Upper lobe of right lung (tissue), 1 donor: ENCODE measurements around the gene PHACTR3. TPM values are rescaled to one million over a fixed set of nuclear protein-coding genes. Genes with fewer than 3 reads are reported as not detected.

Source experiments
- ATAC-seq: fragments of 200-7000 bp; cut with Tn5 transposase; one replicate; pipeline ENCODE4 v1.9.1; 2020; ENCODE audit warnings: mild to moderate bottlenecking, moderate library complexity
- DNase-seq: peaks from one replicate; pipeline ENCODE4 v3.0.0-alpha.2; 2020
- H3K27ac ChIP-seq: fragments of 200-600 bp; one replicate; pipeline ENCODE4 v1.8.0; 2022
- H3K27me3 ChIP-seq: fragments of 200-600 bp; one replicate; pipeline ENCODE4 v1.8.0; 2022; ENCODE audit warnings: mild to moderate bottlenecking
- H3K36me3 ChIP-seq: fragments of 200-600 bp; one replicate; pipeline ENCODE4 v1.8.0; 2022
- H3K4me1 ChIP-seq: fragments of 200-600 bp; one replicate; pipeline ENCODE4 v1.8.0; 2022
- H3K4me3 ChIP-seq: fragments of 200-600 bp; one replicate; pipeline ENCODE4 v1.8.0; 2022; ENCODE audit warnings: mild to moderate bottlenecking
- H3K9me3 ChIP-seq: fragments of 200-600 bp; one replicate; pipeline ENCODE4 v1.8.0; 2022
- CTCF ChIP-seq: fragments of 200-600 bp; IDR thresholded peaks from one replicate; pipeline ENCODE4 v1.8.0; 2022; ENCODE audit warnings: antibody characterized with exemption
- intact Hi-C: fragments of 100-400 bp; cut with DNase I; formaldehyde crosslinking; loops from one replicate; pipeline ENCODE4 v1.11.0; 2022
- total RNA-seq: library from RNA; stranded (reverse); fragmentation: NEBNext Ultra II Directional; extraction: Animal tissue kit (Norgen Biotek cat#: 25700); gene quantifications from one replicate; pipeline ENCODE4 v1.2.1, GENCODE V29; 2021
- donor health status: DM: no; HTN: yes; CAD: no; lungs with severe emphysema.

The PHACTR3 gene
- total RNA-seq, 1 donor from 2014 or later, result 18.2 TPM

- Histone ChIP-seq H3K9me3 (no peaks in the 10 kb centered on the region), H3K4me1 (no peaks in the 10 kb centered on the region), H3K36me3 (no peaks in the 10 kb centered on the region), H3K27me3 (no peaks in the 10 kb centered on the region), H3K27ac (no peak overlapping the region), H3K4me3 (no peak overlapping the region)
- no peak for ATAC-seq
- no peak for DNase-seq
- intact Hi-C loops, result no loop called here
- no peak for TF ChIP-seq CTCF
These were observed 220.6 kb downstream of the PHACTR3 start for GRCh38 chr20:59824711-59825562.

GRCh38 chr20:59825563-59825920, 221.2 kb downstream of the PHACTR3 start:
- H3K4me1 ChIP-seq, result no peaks in the 10 kb centered on the region
- intact Hi-C loops, result no loop called here
- TF ChIP-seq CTCF, result no peak
- H3K4me3 ChIP-seq, result no peak overlapping the region
- H3K36me3 ChIP-seq, result no peaks in the 10 kb centered on the region
- ATAC-seq (no peak), DNase-seq (no peak)
- no peak overlapping the region for H3K27ac ChIP-seq
- H3K27me3 ChIP-seq, result no peaks in the 10 kb centered on the region
- H3K9me3 ChIP-seq, result no peaks in the 10 kb centered on the region

GRCh38 chr20:59825944-59826759, 221.8 kb downstream of the PHACTR3 start:
- no peak for TF ChIP-seq CTCF
- peak overlapping the region; percentile 70 for H3K27ac ChIP-seq

GRCh38 chr20:59827138-59828056, 223.1 kb downstream of the PHACTR3 start:
- Histone ChIP-seq H3K27me3 (no peaks in the 10 kb centered on the region), H3K4me3 (no peak overlapping the region), H3K36me3 (no peaks in the 10 kb centered on the region), H3K9me3 (no peaks in the 10 kb centered on the region), H3K27ac (peak overlapping the region; percentile 70), H3K4me1 (no peaks in the 10 kb centered on the region)
- no peak for ATAC-seq
- no peak for TF ChIP-seq CTCF
- DNase-seq, result no peak
- intact Hi-C loops, result no loop called here

More at GRCh38 chr20:59825944-59826759, 221.8 kb downstream of the PHACTR3 start:
- DNase-seq (peak; percentile 86), ATAC-seq (peak; percentile 88)
- no peaks in the 10 kb centered on the region for H3K9me3 ChIP-seq
- H3K4me1 ChIP-seq, result no peaks in the 10 kb centered on the region
- intact Hi-C loops, result no loop called here
- H3K27me3 ChIP-seq, result no peaks in the 10 kb centered on the region
- no peak overlapping the region for H3K4me3 ChIP-seq
- no peaks in the 10 kb centered on the region for H3K36me3 ChIP-seq
